Ovary (tissue), 3 donors: ENCODE data around the gene FLOT1.
"Not testable (repeated sequence)": the region's sequence is repeated elsewhere in the genome, so short reads cannot be mapped to it uniquely, and the experiment has no call there.

ENCODE experiments used
- EP300 ChIP-seq: sonication (generic); formaldehyde crosslinking; IDR thresholded peaks from one replicate; pipeline ENCODE4 v1.6.1; 2017; ENCODE audit warnings: antibody characterized with exemption
- POLR2A ChIP-seq: fragments of 450-650 bp; IDR thresholded peaks from one replicate; pipeline ENCODE4 v1.6.1; 2017; ENCODE audit warnings: antibody characterized with exemption, mild to moderate bottlenecking, moderate library complexity
- TF ChIP-seq, protein P1 (sequence below), 3 donors: fragments of 450-650 bp in 2 of 3; fragments of 200-600 bp in 1 of 3; IDR thresholded peaks; one replicate each; pipeline versions ENCODE4 v1.5.1 to v1.8.0; 2016 to 2022; ENCODE audit warnings: antibody characterized with exemption in 3 of 3, mild to moderate bottlenecking in 1 of 3
- donor health status: DM: no; HTN: no; CAD: no.

DNA sequence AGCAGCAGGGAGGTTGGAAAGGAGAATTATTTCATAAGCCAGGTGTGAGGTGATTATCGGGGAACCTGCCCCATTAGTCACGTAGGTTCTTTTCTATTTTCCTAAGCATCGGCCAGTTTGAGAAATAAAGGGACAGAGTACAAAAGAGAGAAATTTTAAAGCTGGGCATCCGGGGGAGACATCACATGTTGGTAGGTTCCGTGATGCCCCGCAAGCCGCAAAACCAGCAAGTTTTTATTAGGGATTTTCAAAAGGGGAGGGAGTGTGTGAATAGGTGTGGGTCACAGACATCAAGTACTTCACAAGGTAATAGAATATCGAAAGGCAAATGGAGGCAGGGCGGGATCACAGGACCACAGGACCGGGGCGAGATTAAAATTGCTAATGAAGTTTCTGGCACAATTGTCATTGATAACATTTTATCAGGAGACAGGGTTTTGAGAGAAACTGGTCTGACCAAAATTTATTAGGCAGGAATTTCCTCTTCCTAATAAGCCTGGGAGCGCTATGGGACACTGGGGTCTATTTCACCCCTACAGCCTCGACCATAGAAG, 22.1 kb upstream of the FLOT1 start:
- TF ChIP-seq, protein P1, sequence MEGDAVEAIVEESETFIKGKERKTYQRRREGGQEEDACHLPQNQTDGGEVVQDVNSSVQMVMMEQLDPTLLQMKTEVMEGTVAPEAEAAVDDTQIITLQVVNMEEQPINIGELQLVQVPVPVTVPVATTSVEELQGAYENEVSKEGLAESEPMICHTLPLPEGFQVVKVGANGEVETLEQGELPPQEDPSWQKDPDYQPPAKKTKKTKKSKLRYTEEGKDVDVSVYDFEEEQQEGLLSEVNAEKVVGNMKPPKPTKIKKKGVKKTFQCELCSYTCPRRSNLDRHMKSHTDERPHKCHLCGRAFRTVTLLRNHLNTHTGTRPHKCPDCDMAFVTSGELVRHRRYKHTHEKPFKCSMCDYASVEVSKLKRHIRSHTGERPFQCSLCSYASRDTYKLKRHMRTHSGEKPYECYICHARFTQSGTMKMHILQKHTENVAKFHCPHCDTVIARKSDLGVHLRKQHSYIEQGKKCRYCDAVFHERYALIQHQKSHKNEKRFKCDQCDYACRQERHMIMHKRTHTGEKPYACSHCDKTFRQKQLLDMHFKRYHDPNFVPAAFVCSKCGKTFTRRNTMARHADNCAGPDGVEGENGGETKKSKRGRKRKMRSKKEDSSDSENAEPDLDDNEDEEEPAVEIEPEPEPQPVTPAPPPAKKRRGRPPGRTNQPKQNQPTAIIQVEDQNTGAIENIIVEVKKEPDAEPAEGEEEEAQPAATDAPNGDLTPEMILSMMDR (IDR thresholded peaks at IDR 0.05): not testable (repeated sequence)
- not testable (repeated sequence) for TF ChIP-seq EP300, POLR2A
